Activated CD8-positive, alpha-beta memory T cell treated with anti-CD3 and anti-CD28 coated beads for 48 hours (primary cell): ENCODE results near the gene HEXIM1.
"Not testable (repeated sequence)": the region's sequence is repeated elsewhere in the genome, so short reads cannot be mapped to it uniquely, and the experiment has no call there.

Experiments
- DNase-seq, 3 experiments: peaks; one replicate each; pipeline ENCODE4 v3.0.0-alpha.2; 2020; ENCODE audit warnings: low read depth in 2 of 3, low spot score in 2 of 3

HEXIM1 gene

GRCh38 chr17:45112559-45113423 is 35.5 kb upstream of the HEXIM1 start:
- DNase-seq = no peak

- DNase-seq = no peak
Measured at GRCh38 chr17:45113424-45113754, 34.9 kb upstream of the HEXIM1 start.

- no peak for DNase-seq
Measured at GRCh38 chr17:45114117-45114932, 34.0 kb upstream of the HEXIM1 start.

GRCh38 chr17:45115015-45115625 is 33.2 kb upstream of the HEXIM1 start:
- DNase-seq = no peak

GRCh38 chr17:45115871-45116270 is 32.4 kb upstream of the HEXIM1 start:
- no peak for DNase-seq

GRCh38 chr17:45116434-45117016 is 31.8 kb upstream of the HEXIM1 start:
- DNase-seq = no peak

GRCh38 chr17:45117334-45117733 is 30.9 kb upstream of the HEXIM1 start:
- no peak for DNase-seq

GRCh38 chr17:45117848-45118646 is 30.2 kb upstream of the HEXIM1 start:
- no peak for DNase-seq

- no peak for DNase-seq
Measured at GRCh38 chr17:45118691-45119090, 29.6 kb upstream of the HEXIM1 start.

- no peak for DNase-seq
Measured at GRCh38 chr17:45119964-45120363, 28.3 kb upstream of the HEXIM1 start.

GRCh38 chr17:45120558-45120957 is 27.7 kb upstream of the HEXIM1 start:
- no peak for DNase-seq

GRCh38 chr17:45121055-45121454 is 27.2 kb upstream of the HEXIM1 start:
- no peak for DNase-seq

GRCh38 chr17:45123076-45123770 is 25.1 kb upstream of the HEXIM1 start:
- no peak for DNase-seq

- no peak for DNase-seq
Measured at GRCh38 chr17:45123930-45124796, 24.1 kb upstream of the HEXIM1 start.

- DNase-seq = not testable (repeated sequence)
Measured at GRCh38 chr17:45124797-45125122, 23.5 kb upstream of the HEXIM1 start.

GRCh38 chr17:45125509-45125908 is 22.8 kb upstream of the HEXIM1 start:
- DNase-seq = no peak

GRCh38 chr17:45127207-45127547 is 21.1 kb upstream of the HEXIM1 start:
- DNase-seq = no peak

- DNase-seq = no peak
Measured at GRCh38 chr17:45127548-45128300, 20.6 kb upstream of the HEXIM1 start.

GRCh38 chr17:45128331-45128730 is 19.9 kb upstream of the HEXIM1 start:
- DNase-seq = no peak
